GM23248 (cell line): ENCODE data around the gene GIT1. TPM values are rescaled to one million over a fixed set of nuclear protein-coding genes. Genes with fewer than 3 reads are reported as not detected.

Source experiments
- DNase-seq: peaks from one replicate; pipeline ENCODE4 v3.0.0-alpha.2; 2015
- H2AFZ ChIP-seq: fragments of 200-600 bp; sonication (generic); 2 replicates; pipeline ENCODE4 v1.6.1; 2016; ENCODE audit warnings: antibody characterized with exemption
- H3F3A ChIP-seq: fragments of 200-600 bp; sonication (generic); 2 replicates; pipeline ENCODE4 v1.6.1; 2016; ENCODE audit warnings: mild to moderate bottlenecking, antibody characterized with exemption, mixed run types; ENCODE audit not compliant: insufficient read depth
- H3K27ac ChIP-seq: fragments of 200-600 bp; sonication (generic); 2 replicates; pipeline ENCODE4 v1.5.1; 2016; ENCODE audit warnings: mild to moderate bottlenecking
- H3K27me3 ChIP-seq: fragments of 200-600 bp; sonication (generic); replicated peaks from 2 replicates; pipeline ENCODE4 v1.6.1; 2016; ENCODE audit warnings: mild to moderate bottlenecking; ENCODE audit not compliant: insufficient read depth
- H3K36me3 ChIP-seq: fragments of 200-600 bp; sonication (generic); 2 replicates; pipeline ENCODE4 v1.6.1; 2016; ENCODE audit warnings: low read depth, mild to moderate bottlenecking
- H3K4me1 ChIP-seq: fragments of 200-600 bp; sonication (generic); 2 replicates; pipeline ENCODE4 v1.6.1; 2016; ENCODE audit warnings: mild to moderate bottlenecking; ENCODE audit not compliant: insufficient read depth
- H3K4me2 ChIP-seq: fragments of 200-600 bp; sonication (generic); one replicate; pipeline ENCODE4 v1.6.1; 2016; ENCODE audit warnings: mild to moderate bottlenecking; ENCODE audit not compliant: unreplicated experiment
- H3K4me3 ChIP-seq: fragments of 200-600 bp; sonication (generic); 2 replicates; pipeline ENCODE4 v1.5.1; 2016; ENCODE audit warnings: mild to moderate bottlenecking
- H3K79me2 ChIP-seq: fragments of 200-600 bp; sonication (generic); 2 replicates; pipeline ENCODE4 v1.6.1; 2016; ENCODE audit warnings: mild to moderate bottlenecking; ENCODE audit not compliant: insufficient read depth
- H3K9ac ChIP-seq: fragments of 200-600 bp; sonication (generic); 2 replicates; pipeline ENCODE4 v1.6.1; 2016; ENCODE audit warnings: mild to moderate bottlenecking
- H3K9me2 ChIP-seq: fragments of 200-600 bp; sonication (generic); 2 replicates; pipeline ENCODE4 v1.6.1; 2016; ENCODE audit warnings: mixed run types, mild to moderate bottlenecking, moderate library complexity; ENCODE audit not compliant: insufficient read depth
- H3K9me3 ChIP-seq: fragments of 200-600 bp; sonication (generic); one replicate; pipeline ENCODE4 v1.6.1; 2017; ENCODE audit warnings: low read depth
- H4K20me1 ChIP-seq: fragments of 200-600 bp; sonication (generic); 2 replicates; pipeline ENCODE4 v1.6.0; 2016; ENCODE audit not compliant: insufficient read depth
- EZH2 ChIP-seq: fragments of 200-600 bp; sonication (generic); IDR thresholded peaks from 2 replicates; pipeline ENCODE4 v1.6.1; 2018; ENCODE audit warnings: antibody characterized with exemption, mild to moderate bottlenecking; ENCODE audit not compliant: insufficient read depth, poor library complexity, severe bottlenecking
- EZH2phosphoT487 ChIP-seq: fragments of 200-600 bp; sonication (generic); IDR thresholded peaks from 2 replicates; pipeline ENCODE4 v1.6.1; 2018; ENCODE audit warnings: antibody characterized with exemption, moderate library complexity, mild to moderate bottlenecking, low read depth; ENCODE audit not compliant: insufficient read depth
- WGBS, 2 experiments: methylation state at CpG; one replicate each; pipeline ENCODE4 v1.1.6; 2015 to 2017; ENCODE audit warnings: low lambda C conversion rate in 2 of 2, low coverage in 1 of 2; ENCODE audit errors: missing lambda C conversion rate in 2 of 2; 5-methylcytosine and 5-hydroxymethylcytosine counted together
- in situ Hi-C: fragments of 300-500 bp; cut with MboI; formaldehyde crosslinking; loops from 2 replicates; pipeline ENCODE4 v1.15.0; 2020
- polyA plus RNA-seq: library from polyadenylated mRNA; unstranded; fragments of >200 nt; fragmentation: Nextera tagmentation; extraction: Ambion mirVana; gene quantifications from 2 replicates; pipeline ENCODE4 v1.2.1, GENCODE V29; 2016
- total RNA-seq: library from RNA; depleted of rRNA; stranded (reverse); fragments of >200 nt; shearing (Covaris generic); gene quantifications from 2 replicates; pipeline ENCODE4 v1.2.3, GENCODE V29; 2014

The GIT1 gene
- total and polyA plus RNA-seq, 2 experiments from 2014 or later, result 6.0 to 19.5 TPM

DNA sequence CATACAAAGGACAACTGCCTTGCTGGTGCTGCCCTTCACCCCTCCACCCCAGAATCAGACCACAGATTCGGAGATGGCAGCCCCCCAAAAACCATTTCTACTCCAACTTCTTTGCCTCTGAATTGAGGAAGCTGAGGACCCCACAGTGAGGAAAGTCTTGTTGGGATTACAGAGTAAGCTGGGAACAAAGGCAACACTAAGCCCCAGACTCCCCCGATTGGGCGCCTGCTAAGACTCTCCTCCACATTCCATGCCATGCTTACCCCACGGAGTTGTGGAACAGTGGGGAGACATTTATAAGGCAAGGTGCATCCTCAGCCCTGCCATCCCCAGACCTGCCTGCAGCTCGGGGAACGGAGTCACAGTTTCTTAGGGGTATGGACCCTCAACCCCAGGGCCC is 1.9 kb downstream of the GIT1 start:
- no peak for DNase-seq
- 73% methylated on average over 6 of the region's 6 CpGs for WGBS, 2 experiments
- Histone ChIP-seq H3F3A (peaks cover 13% of the 10 kb centered on the region; the same call in 1 of the 2 replicates), H3K27me3 (no peaks in the 10 kb centered on the region), H3K9ac (peak overlapping the region; percentile 81), H3K4me3 (peak overlapping the region; percentile 94), H3K9me3 (no peaks in the 10 kb centered on the region), H4K20me1 (peaks cover 3% of the 10 kb centered on the region; the same call in 1 of the 2 replicates), H3K79me2 (peaks cover 63% of the 10 kb centered on the region), H3K4me1 (peaks cover 29% of the 10 kb centered on the region), H3K36me3 (no peaks in the 10 kb centered on the region), H2AFZ (no peak overlapping the region), H3K4me2 (peak overlapping the region; percentile 95), H3K27ac (peak overlapping the region; percentile 56), H3K9me2 (no peaks in the 10 kb centered on the region)
- TF ChIP-seq EZH2phosphoT487 (no peak), EZH2 (no peak)
- in situ Hi-C loops, result no loop called here

DNA sequence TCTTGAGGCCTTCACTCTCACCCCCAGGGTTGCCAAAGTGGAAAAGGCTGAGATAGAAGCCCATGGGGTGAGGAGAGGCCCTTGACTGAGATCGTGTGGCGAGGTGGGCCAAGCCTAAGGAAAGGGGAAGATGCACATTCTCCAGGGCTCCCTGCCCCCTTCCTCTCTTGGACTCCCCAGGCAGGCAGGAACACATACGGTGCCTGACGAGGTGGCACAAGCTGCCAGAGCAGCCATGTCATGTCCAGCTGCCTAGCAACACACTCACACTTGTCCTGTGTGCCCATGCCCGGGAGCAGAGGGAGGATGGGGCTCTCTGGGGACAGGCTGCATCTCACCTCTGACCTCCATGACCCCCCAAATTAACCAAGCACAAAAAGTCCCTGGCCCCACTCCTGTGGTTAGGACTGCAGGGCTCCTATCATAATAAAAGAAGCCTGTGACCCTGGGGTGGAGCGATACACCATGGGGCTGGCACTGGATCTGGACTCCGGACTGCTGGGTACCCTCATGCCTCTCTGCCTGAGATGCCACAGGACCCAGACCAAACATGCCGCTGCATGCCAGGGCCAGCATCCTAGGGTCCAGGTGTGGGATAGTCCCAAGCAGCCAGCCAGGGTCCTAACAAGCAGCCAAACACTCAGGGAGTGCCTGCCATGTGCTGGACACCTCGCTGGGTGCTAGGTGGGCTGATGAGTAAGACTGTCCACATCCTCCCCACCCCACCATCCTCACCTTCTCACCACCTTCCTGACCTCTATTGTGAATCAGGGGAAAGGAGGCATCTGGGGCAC is 2.6 kb downstream of the GIT1 start:
- peaks cover 69% of the 10 kb centered on the region for H3K79me2 ChIP-seq
- no peak for DNase-seq
- no peak overlapping the region for H2AFZ ChIP-seq
- in situ Hi-C loops, result no loop called here
- peak overlapping the region; percentile 81; the same call in 1 of the 2 replicates for H3K9ac ChIP-seq
- no peaks in the 10 kb centered on the region for H3K9me2 ChIP-seq
- H3K27ac ChIP-seq, result no peak overlapping the region
- H3F3A ChIP-seq, result peaks cover 6% of the 10 kb centered on the region; the same call in 1 of the 2 replicates
- H3K9me3 ChIP-seq, result no peaks in the 10 kb centered on the region
- H3K4me1 ChIP-seq, result peaks cover 22% of the 10 kb centered on the region
- H4K20me1 ChIP-seq, result peaks cover 3% of the 10 kb centered on the region; the same call in 1 of the 2 replicates
- H3K4me2 ChIP-seq, result no peak overlapping the region
- TF ChIP-seq EZH2phosphoT487 (no peak), EZH2 (no peak)
- 85 to 93% methylated on average over 9 of the region's 9 CpGs for WGBS, 2 experiments
- H3K27me3 ChIP-seq, result no peaks in the 10 kb centered on the region
- no peak overlapping the region for H3K4me3 ChIP-seq
- H3K36me3 ChIP-seq, result no peaks in the 10 kb centered on the region; the same call in 1 of the 2 replicates

- Histone ChIP-seq H3K9me3 (no peaks in the 10 kb centered on the region), H3K4me1 (peaks cover 17% of the 10 kb centered on the region), H3K27me3 (no peaks in the 10 kb centered on the region), H3K4me3 (no peak overlapping the region), H3K9me2 (no peaks in the 10 kb centered on the region), H3K79me2 (peaks cover 69% of the 10 kb centered on the region), H3K36me3 (no peaks in the 10 kb centered on the region; the same call in 1 of the 2 replicates), H3K27ac (no peak overlapping the region), H3K4me2 (no peak overlapping the region), H2AFZ (no peak overlapping the region), H4K20me1 (peaks cover 3% of the 10 kb centered on the region; the same call in 1 of the 2 replicates), H3K9ac (no peak overlapping the region), H3F3A (no peaks in the 10 kb centered on the region)
- 77 to 78% methylated on average over 8 of the region's 8 CpGs for WGBS, 2 experiments
- no peak for TF ChIP-seq EZH2
- DNase-seq, result no peak
- in situ Hi-C loops, result no loop called here
These were observed 4.2 kb downstream of the GIT1 start for GRCh38 chr17:29585080-29585751.

- TF ChIP-seq EZH2phosphoT487 (no peak), EZH2 (no peak)
- H3K4me2 ChIP-seq, result no peak overlapping the region
These were observed 4.9 kb downstream of the GIT1 start for GRCh38 chr17:29584452-29585079.

More at GRCh38 chr17:29584452-29585079, 4.9 kb downstream of the GIT1 start:
- H3F3A ChIP-seq, result no peaks in the 10 kb centered on the region
- no peak overlapping the region for H2AFZ ChIP-seq
- no peaks in the 10 kb centered on the region for H3K27me3 ChIP-seq
- DNase-seq, result no peak
- H3K9me3 ChIP-seq, result no peaks in the 10 kb centered on the region
- no peak overlapping the region for H3K9ac ChIP-seq
- in situ Hi-C loops, result no loop called here
- H3K36me3 ChIP-seq, result no peaks in the 10 kb centered on the region; the same call in 1 of the 2 replicates
- WGBS, 2 experiments, result 90 to 93% methylated on average over 12 of the region's 12 CpGs
- peaks cover 69% of the 10 kb centered on the region for H3K79me2 ChIP-seq
- no peaks in the 10 kb centered on the region for H3K9me2 ChIP-seq
- H3K27ac ChIP-seq, result no peak overlapping the region
- peaks cover 12% of the 10 kb centered on the region for H3K4me1 ChIP-seq
- peaks cover 3% of the 10 kb centered on the region; the same call in 1 of the 2 replicates for H4K20me1 ChIP-seq
- H3K4me3 ChIP-seq, result no peak overlapping the region
